Gastrocnemius medialis (tissue), 4 donors: ENCODE data around the gene ASIC3. TPM values are rescaled to one million over a fixed set of nuclear protein-coding genes. Genes with fewer than 3 reads are reported as not detected.

ENCODE experiments used
- ATAC-seq, 2 donors: fragments of 150-250 bp; one replicate each; pipeline ENCODE4 v1.9.1; 2016
- DNase-seq, 2 donors: peaks; one replicate each; pipeline ENCODE4 v3.0.0-alpha.2; 2019
- H3K27ac ChIP-seq, 4 donors: fragments of 200-600 bp; sonication (generic); 1 replicate in 1 of 4; 2 replicates in 3 of 4; pipeline ENCODE4 v1.5.1; 2016 to 2018; ENCODE audit warnings: mild to moderate bottlenecking in 2 of 4, moderate library complexity in 1 of 4
- H3K27me3 ChIP-seq, 3 donors: fragments of 200-600 bp; sonication (generic) in 2 of 3; 1 replicate in 1 of 3; 2 replicates in 2 of 3; pipeline versions ENCODE4 v1.5.1 to v1.6.0; 2016 to 2019; ENCODE audit warnings: mild to moderate bottlenecking in 1 of 3, moderate library complexity in 1 of 3
- H3K36me3 ChIP-seq, 2 donors: fragments of 200-600 bp; sonication (generic) in 1 of 2; one replicate each; pipeline ENCODE4 v1.5.1; 2017 to 2018
- H3K4me1 ChIP-seq, 2 donors: fragments of 200-600 bp; sonication (generic) in 1 of 2; one replicate each; pipeline ENCODE4 v1.5.1; 2016 to 2017; ENCODE audit warnings: mild to moderate bottlenecking in 2 of 2
- H3K4me3 ChIP-seq, 4 donors: fragments of 200-600 bp; sonication (generic) in 3 of 4; 1 replicate in 1 of 4; 2 replicates in 3 of 4; pipeline ENCODE4 v1.5.1; 2016 to 2019; ENCODE audit warnings: mild to moderate bottlenecking in 2 of 4
- H3K9me3 ChIP-seq, 3 donors: fragments of 200-600 bp; sonication (generic) in 2 of 3; 1 replicate in 1 of 3; 2 replicates in 2 of 3; pipeline ENCODE4 v1.5.1; 2016 to 2019
- POLR2A ChIP-seq, 2 donors: fragments of 450-650 bp; IDR thresholded peaks; one replicate each; pipeline ENCODE4 v1.6.1; 2017; ENCODE audit warnings: antibody characterized with exemption in 2 of 2, mild to moderate bottlenecking in 2 of 2, moderate library complexity in 2 of 2
- in situ Hi-C, 4 donors: fragments of 200-750 bp; cut with MboI; loops; one replicate each; pipeline versions ENCODE4 v1.15.0 to v1.8.0; 2017; ENCODE audit warnings: low sequenced_read_pairs in 4 of 4
- intact Hi-C: fragments of 100-400 bp; cut with DNase I; formaldehyde crosslinking; loops from one replicate; pipeline ENCODE4 v1.15.1; 2023; ENCODE audit warnings: low total_unique reads
- total RNA-seq, 4 donors: library from RNA; depleted of rRNA; stranded (reverse); fragments of >200 nt; gene quantifications; one replicate each; pipeline versions ENCODE4 v1.1.0 to v1.2.3, GENCODE V29; 2016
- TF ChIP-seq, protein P1 (sequence below), 5 experiments: fragments of 450-650 bp in 3 of 5; fragments of 200-600 bp in 2 of 5; sonication (generic) in 2 of 5; IDR thresholded peaks in 4 of 5; conservative IDR thresholded peaks in 1 of 5; 1 replicate in 4 of 5; 2 replicates in 1 of 5; pipeline ENCODE4 v1.5.1; 2016 to 2019; ENCODE audit warnings: antibody characterized with exemption in 5 of 5, mild to moderate bottlenecking in 3 of 5, moderate library complexity in 3 of 5

Gene ASIC3
- total RNA-seq, 4 donors from 2014 or later: 0.72 to 11.0 (median 2.5) TPM

DNA sequence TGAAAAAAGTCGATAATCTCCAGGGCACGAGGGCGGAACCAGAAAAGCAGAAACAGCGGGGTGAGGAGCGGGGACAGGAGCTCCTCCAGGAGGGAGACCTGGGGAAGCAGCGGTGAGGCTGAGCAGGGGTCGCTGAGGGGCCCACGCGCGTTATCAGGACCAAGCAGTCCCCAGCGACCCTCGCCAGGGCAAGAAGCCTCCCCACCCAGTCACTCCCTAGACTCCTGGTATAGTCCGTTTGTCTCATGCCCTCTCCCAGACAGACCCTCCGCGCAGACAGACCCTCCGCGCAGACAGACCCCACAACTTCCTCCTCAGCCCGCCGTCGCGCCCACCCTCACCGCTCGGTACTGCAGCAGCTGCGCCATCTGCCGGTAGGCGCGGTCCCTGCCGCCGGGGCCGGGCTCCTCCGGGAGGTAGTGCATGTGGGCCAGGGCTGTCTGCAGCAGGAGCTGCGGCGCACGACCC lies 30.3 kb upstream of the ASIC3 start:
- in situ Hi-C loops (no loop called here), intact Hi-C loops (no loop called here)
- Histone ChIP-seq H3K4me1 (peaks cover 8 to 22% of the 10 kb centered on the region in 2 donors), H3K9me3 (no peaks in the 10 kb centered on the region), H3K36me3 (no peaks in the 10 kb centered on the region), H3K4me3 (peak overlapping the region in 3 of 4 donors; percentile 17 to 38 (median 31)), H3K27me3 (peaks cover 29 to 63% (median 44%) of the 10 kb centered on the region in 3 donors), H3K27ac (no peak overlapping the region)
- DNase-seq: no peak
- TF ChIP-seq, protein P1, sequence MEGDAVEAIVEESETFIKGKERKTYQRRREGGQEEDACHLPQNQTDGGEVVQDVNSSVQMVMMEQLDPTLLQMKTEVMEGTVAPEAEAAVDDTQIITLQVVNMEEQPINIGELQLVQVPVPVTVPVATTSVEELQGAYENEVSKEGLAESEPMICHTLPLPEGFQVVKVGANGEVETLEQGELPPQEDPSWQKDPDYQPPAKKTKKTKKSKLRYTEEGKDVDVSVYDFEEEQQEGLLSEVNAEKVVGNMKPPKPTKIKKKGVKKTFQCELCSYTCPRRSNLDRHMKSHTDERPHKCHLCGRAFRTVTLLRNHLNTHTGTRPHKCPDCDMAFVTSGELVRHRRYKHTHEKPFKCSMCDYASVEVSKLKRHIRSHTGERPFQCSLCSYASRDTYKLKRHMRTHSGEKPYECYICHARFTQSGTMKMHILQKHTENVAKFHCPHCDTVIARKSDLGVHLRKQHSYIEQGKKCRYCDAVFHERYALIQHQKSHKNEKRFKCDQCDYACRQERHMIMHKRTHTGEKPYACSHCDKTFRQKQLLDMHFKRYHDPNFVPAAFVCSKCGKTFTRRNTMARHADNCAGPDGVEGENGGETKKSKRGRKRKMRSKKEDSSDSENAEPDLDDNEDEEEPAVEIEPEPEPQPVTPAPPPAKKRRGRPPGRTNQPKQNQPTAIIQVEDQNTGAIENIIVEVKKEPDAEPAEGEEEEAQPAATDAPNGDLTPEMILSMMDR (IDR thresholded peaks at IDR 0.05 in 4 of 5, conservative IDR thresholded peaks at IDR 0.05 in 1 of 5): peak; percentile 75 to 96 (median 88)
- TF ChIP-seq POLR2A (IDR thresholded peaks at IDR 0.05): no peak
- ATAC-seq: peak; percentile 62 to 64

DNA sequence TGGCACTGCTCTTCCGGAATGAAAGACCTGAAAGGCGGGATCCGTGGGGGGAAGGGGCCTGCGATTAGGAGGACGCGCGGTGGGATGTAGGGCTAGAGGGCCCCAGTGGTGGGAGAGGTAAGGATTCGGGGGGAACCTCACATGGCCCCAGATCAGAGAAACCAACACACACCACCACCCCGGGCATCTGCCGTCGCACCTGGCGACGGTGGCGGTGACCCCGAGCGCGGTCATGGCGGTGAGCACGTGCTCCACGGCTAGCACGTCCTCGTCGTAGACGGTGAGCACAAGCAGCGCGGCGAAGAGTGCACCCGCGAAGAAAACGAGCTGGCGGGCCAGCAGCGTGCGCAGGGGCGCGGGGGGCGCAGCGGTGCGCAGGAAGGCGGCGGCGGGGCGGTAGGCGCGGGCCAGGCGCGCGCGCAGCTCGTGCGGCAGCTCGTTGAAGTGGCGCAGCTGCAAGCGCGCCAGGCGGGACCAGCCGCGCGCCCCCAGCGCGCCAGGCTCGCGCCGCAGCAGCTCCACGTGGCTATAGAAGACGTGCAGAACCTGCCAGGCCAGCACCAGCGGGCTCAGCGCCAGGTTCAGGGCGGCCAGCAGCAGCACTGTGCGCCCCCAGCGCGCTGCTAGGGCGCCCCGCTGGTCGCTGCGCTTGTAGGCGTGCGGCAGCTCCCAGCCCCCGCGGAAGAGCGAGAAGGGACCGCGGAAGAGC lies 29.8 kb upstream of the ASIC3 start:
- H3K36me3 ChIP-seq: no peaks in the 10 kb centered on the region
- DNase-seq: no peak
- intact Hi-C loops (no loop called here), in situ Hi-C loops (no loop called here)
- no peaks in the 10 kb centered on the region for H3K9me3 ChIP-seq
- peak overlapping the region; percentile 17 to 38 (median 26) for H3K4me3 ChIP-seq
- H3K27ac ChIP-seq: no peak overlapping the region
- TF ChIP-seq, protein P1 (IDR thresholded peaks at IDR 0.05 in 4 of 5, conservative IDR thresholded peaks at IDR 0.05 in 1 of 5): peak in 1 of 5 experiments; percentile 31
- TF ChIP-seq POLR2A (IDR thresholded peaks at IDR 0.05): no peak
- H3K27me3 ChIP-seq: peaks cover 29 to 57% (median 38%) of the 10 kb centered on the region in 3 donors
- H3K4me1 ChIP-seq: peaks cover 8 to 16% of the 10 kb centered on the region in 2 donors
- peak; percentile 5 to 17 for ATAC-seq

DNA sequence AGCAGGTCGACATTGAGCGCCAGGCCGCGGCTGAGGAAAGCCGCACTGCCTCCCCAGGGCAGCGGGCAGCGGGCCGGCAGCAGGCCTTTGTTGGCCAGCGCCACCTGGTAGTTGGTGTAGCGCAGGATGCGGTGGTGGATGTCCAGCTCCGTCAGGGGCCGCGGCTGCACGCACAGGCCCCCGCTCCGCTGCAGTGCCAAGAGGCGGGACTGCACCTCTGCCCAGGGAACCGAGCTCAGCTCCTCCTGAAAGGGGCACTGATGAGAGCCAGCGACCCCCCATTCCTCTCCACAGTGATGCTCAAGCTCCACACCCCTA lies 29.2 kb upstream of the ASIC3 start:
- intact Hi-C loops: no loop called here
- DNase-seq (no peak), ATAC-seq (no peak)
- TF ChIP-seq, protein P1 (IDR thresholded peaks at IDR 0.05 in 4 of 5, conservative IDR thresholded peaks at IDR 0.05 in 1 of 5): no peak
- no peak for TF ChIP-seq POLR2A (IDR thresholded peaks at IDR 0.05)
- Histone ChIP-seq H3K9me3 (no peaks in the 10 kb centered on the region), H3K4me1 (peaks cover 8 to 11% of the 10 kb centered on the region in 2 donors), H3K27me3 (peaks cover 28 to 52% (median 33%) of the 10 kb centered on the region in 3 donors), H3K27ac (no peak overlapping the region), H3K36me3 (no peaks in the 10 kb centered on the region), H3K4me3 (peak overlapping the region; percentile 17 to 31 (median 21))
- in situ Hi-C loops: no loop called here

DNA sequence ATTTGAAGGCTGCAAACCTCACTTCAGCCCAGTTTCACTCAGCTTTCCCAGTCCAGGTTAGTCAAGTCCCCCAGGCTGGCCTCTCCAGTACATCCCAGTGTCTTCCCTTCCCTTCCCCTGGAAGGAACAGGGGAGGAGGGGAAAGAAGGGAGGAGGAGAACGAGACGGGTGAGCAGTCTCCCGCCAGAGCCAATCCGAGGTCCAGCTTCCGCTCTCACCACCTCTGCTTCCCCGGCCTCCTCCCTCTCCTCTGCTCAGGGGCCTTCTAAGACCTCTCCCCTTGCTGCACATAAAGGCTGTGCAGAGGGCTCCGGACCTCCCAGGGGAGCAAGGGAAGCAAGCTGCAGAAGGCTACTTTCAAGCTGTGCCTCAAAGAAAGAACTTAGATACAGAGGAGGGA lies 28.1 kb upstream of the ASIC3 start:
- ATAC-seq (no peak), DNase-seq (no peak)
- no peaks in the 10 kb centered on the region for H3K9me3 ChIP-seq
- H3K27ac ChIP-seq: no peak overlapping the region
- H3K4me1 ChIP-seq: peaks cover 6 to 8% of the 10 kb centered on the region in 2 donors
- TF ChIP-seq POLR2A (IDR thresholded peaks at IDR 0.05): no peak
- TF ChIP-seq, protein P1 (IDR thresholded peaks at IDR 0.05 in 4 of 5, conservative IDR thresholded peaks at IDR 0.05 in 1 of 5): no peak
- in situ Hi-C loops (loop anchor here in 1 of 4 donors (10.0 kb wide), 1 partner anchor 85 kb away; no protein-coding TSS in a partner anchor), intact Hi-C loops (loop anchor here (10.0 kb wide), 1 partner anchor 615 kb away; a partner anchor contains a TSS)
- peaks cover 22 to 43% (median 24%) of the 10 kb centered on the region in 3 donors for H3K27me3 ChIP-seq
- no peaks in the 10 kb centered on the region for H3K36me3 ChIP-seq
- H3K4me3 ChIP-seq: no peak overlapping the region
